Fibroblast of skin of left biceps (primary cell): ENCODE measurements around the gene KCNK3.
A peak's percentile ranks its signal among the peaks of the same experiment; 100 is the strongest.
"Not testable (repeated sequence)": the region's sequence is repeated elsewhere in the genome, so short reads cannot be mapped to it uniquely, and the experiment has no call there.

Experiments used
- DNase-seq, 2 experiments: peaks; one replicate each; pipeline ENCODE4 v3.0.0-alpha.2; 2013; ENCODE audit warnings: low read depth in 2 of 2

The KCNK3 gene

GRCh38 chr2:26730549-26731344 is 38.2 kb downstream of the KCNK3 start:
- DNase-seq = no peak

GRCh38 chr2:26731714-26732113 is 39.2 kb downstream of the KCNK3 start:
- DNase-seq = no peak

- no peak for DNase-seq
Measured at GRCh38 chr2:26732446-26732845, 39.9 kb downstream of the KCNK3 start.

- DNase-seq = no peak
Measured at GRCh38 chr2:26733413-26733812, 40.9 kb downstream of the KCNK3 start.

GRCh38 chr2:26735097-26735496 is 42.6 kb downstream of the KCNK3 start:
- peak; percentile 62 to 70 for DNase-seq

GRCh38 chr2:26735883-26736588 is 43.5 kb downstream of the KCNK3 start:
- DNase-seq = no peak

- no peak for DNase-seq
Measured at GRCh38 chr2:26737221-26737620, 44.7 kb downstream of the KCNK3 start.

GRCh38 chr2:26738481-26738880 is 46.0 kb downstream of the KCNK3 start:
- DNase-seq = no peak

- no peak for DNase-seq
Measured at GRCh38 chr2:26739514-26739913, 47.0 kb downstream of the KCNK3 start.

- DNase-seq = no peak
Measured at GRCh38 chr2:26740346-26740745, 47.8 kb downstream of the KCNK3 start.

GRCh38 chr2:26740890-26741302 is 48.4 kb downstream of the KCNK3 start:
- DNase-seq = no peak

- DNase-seq = no peak
Measured at GRCh38 chr2:26742048-26742770, 49.7 kb downstream of the KCNK3 start.

- DNase-seq = no peak
Measured at GRCh38 chr2:26743852-26744251, 51.3 kb downstream of the KCNK3 start.

- no peak for DNase-seq
Measured at GRCh38 chr2:26744953-26745352, 52.4 kb downstream of the KCNK3 start.

- peak; percentile 39 to 46 for DNase-seq
Measured at GRCh38 chr2:26745609-26746327, 53.2 kb downstream of the KCNK3 start.

GRCh38 chr2:26746934-26747333 is 54.4 kb downstream of the KCNK3 start:
- DNase-seq = no peak

GRCh38 chr2:26749787-26750420 is 57.4 kb downstream of the KCNK3 start:
- DNase-seq = not testable (repeated sequence)

- not testable (repeated sequence) for DNase-seq
Measured at GRCh38 chr2:26750467-26750866, 57.9 kb downstream of the KCNK3 start.

- DNase-seq = no peak
Measured at GRCh38 chr2:26752656-26753055, 60.1 kb downstream of the KCNK3 start.

GRCh38 chr2:26754539-26754938 is 62.0 kb downstream of the KCNK3 start:
- no peak for DNase-seq

GRCh38 chr2:26754972-26755670 is 62.6 kb downstream of the KCNK3 start:
- DNase-seq = no peak
